ENCODE measurements around the gene THBS1.

The THBS1 gene

DNA sequence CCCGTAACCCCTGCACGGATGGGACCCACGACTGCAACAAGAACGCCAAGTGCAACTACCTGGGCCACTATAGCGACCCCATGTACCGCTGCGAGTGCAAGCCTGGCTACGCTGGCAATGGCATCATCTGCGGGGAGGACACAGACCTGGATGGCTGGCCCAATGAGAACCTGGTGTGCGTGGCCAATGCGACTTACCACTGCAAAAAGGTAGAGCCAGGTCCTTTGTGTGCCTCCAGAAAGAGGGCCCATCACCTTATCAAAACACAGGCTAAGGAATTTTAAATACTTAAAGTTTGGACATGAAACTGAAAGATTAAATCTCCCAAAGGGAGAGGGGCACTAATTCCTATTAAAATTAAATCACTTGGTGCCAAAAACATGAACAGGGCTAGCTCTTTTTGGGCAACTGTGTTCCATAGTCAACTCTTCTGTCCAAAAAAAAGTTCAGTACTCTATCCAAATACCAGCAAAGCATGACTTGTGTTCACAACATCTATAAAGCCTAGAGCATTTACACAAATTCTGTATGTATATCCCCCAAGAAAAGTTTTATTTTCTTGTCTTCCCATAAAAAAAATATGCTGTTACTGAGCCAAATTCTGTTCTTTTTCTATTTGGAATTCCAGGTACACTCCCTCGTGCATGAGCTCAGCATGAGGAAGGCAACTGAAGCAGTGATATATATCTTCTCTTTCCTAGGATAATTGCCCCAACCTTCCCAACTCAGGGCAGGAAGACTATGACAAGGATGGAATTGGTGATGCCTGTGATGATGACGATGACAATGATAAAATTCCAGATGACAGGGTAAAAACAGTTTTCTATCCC is 9.2 kb downstream of the THBS1 start:
- DNase-seq: no peak

DNA sequence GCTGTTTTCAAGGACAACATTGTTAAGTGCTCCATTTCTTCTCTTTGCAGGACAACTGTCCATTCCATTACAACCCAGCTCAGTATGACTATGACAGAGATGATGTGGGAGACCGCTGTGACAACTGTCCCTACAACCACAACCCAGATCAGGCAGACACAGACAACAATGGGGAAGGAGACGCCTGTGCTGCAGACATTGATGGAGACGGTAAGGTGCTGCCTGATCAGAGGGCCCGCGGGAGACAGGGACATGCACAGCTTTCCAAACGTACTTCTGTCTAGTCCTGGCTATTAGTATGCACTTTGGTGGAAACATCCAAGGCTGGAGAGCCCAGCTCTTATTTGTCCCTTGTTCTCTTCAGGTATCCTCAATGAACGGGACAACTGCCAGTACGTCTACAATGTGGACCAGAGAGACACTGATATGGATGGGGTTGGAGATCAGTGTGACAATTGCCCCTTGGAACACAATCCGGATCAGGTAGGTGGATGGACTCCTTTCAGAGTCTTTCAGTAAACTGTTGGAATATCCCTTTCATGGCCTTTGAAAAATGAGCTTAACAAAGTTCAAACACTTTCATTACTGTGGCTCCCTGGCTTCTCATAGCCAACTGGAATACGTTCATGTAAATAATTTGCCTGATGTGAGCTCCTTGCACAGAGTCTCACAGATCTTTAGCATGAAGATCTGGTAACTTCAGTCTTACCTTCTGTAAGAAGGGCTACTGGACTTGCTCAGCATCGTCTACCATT is 10.4 kb downstream of the THBS1 start:
- DNase-seq: no peak

GRCh38 chr15:39591896-39592315 is 11.0 kb downstream of the THBS1 start:
- no peak for DNase-seq

- DNase-seq: no peak
Measured at GRCh38 chr15:39592500-39592899, 11.6 kb downstream of the THBS1 start.

DNA sequence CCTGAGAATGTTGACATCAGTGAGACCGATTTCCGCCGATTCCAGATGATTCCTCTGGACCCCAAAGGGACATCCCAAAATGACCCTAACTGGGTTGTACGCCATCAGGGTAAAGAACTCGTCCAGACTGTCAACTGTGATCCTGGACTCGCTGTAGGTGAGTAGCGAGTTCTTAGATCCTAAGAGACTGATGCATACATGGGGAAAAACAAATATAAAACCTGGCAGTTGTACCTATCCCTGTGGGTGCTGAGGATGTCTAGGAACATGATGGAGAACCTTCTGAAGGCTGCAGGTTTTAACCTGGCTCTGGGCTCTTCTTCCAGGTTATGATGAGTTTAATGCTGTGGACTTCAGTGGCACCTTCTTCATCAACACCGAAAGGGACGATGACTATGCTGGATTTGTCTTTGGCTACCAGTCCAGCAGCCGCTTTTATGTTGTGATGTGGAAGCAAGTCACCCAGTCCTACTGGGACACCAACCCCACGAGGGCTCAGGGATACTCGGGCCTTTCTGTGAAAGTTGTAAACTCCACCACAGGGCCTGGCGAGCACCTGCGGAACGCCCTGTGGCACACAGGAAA is 12.3 kb downstream of the THBS1 start:
- DNase-seq: no peak

DNA sequence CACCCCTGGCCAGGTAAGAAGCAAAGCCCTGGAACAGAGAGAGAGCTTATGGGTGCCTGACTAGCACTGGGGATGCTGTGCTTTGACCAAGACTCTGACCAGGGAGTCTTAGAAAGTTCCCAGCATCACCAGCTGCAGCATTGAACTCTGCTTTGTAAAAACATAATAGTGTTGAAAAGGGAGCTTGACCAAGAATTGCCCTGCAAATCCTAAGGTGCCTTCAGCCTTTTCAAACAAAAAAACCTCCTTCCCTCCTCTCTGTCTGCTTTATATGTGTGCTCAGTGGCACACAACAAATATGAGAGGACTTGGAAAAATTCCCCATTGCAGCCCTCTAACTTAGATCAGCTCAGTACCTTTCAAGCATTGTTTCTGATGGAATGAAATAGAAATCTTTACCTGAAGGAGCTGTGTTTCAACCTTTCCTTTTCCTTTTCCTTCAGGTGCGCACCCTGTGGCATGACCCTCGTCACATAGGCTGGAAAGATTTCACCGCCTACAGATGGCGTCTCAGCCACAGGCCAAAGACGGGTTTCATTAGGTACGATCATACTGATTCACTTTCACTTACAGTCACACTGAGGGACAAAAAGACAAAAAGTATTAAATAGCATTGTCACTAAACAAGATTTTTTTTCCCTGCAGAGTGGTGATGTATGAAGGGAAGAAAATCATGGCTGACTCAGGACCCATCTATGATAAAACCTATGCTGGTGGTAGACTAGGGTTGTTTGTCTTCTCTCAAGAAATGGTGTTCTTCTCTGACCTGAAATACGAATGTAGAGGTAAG is 13.0 kb downstream of the THBS1 start:
- DNase-seq: no peak

GRCh38 chr15:39594446-39595337 is 13.8 kb downstream of the THBS1 start:
- DNase-seq: no peak

- DNase-seq: no peak
Measured at GRCh38 chr15:39595338-39596221, 14.7 kb downstream of the THBS1 start.

- no peak for DNase-seq
Measured at GRCh38 chr15:39596358-39597051, 15.6 kb downstream of the THBS1 start.

GRCh38 chr15:39597336-39597735 is 16.5 kb downstream of the THBS1 start:
- DNase-seq: no peak

- DNase-seq: no peak
Measured at GRCh38 chr15:39597751-39598185, 16.9 kb downstream of the THBS1 start.

- DNase-seq: no peak
Measured at GRCh38 chr15:39598186-39598850, 17.4 kb downstream of the THBS1 start.

- DNase-seq: no peak
Measured at GRCh38 chr15:39598958-39599845, 18.3 kb downstream of the THBS1 start.

- DNase-seq: no peak
Measured at GRCh38 chr15:39599871-39600270, 19.0 kb downstream of the THBS1 start.

DNA sequence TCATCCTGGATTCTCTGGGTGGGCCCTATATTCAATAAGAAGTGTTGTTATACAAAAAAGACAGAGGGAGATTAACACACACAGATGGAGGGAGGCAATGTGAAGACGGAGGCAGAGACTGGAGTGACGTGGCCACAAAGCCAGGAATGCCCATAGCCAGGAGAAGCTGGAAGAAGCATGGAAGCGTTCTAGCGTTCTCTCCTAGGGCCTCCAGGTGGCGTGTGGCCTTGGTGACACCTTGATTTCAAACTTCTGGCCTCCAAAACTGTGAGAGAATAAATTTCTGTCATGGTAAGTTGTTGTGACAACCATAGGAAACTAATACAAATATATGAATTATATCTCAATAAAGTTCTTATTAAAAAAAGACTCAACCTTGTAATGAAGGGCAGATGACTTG is 21.3 kb downstream of the THBS1 start:
- no peak for DNase-seq

GRCh38 chr15:39605146-39605545 is 24.3 kb downstream of the THBS1 start:
- no peak for DNase-seq

DNA sequence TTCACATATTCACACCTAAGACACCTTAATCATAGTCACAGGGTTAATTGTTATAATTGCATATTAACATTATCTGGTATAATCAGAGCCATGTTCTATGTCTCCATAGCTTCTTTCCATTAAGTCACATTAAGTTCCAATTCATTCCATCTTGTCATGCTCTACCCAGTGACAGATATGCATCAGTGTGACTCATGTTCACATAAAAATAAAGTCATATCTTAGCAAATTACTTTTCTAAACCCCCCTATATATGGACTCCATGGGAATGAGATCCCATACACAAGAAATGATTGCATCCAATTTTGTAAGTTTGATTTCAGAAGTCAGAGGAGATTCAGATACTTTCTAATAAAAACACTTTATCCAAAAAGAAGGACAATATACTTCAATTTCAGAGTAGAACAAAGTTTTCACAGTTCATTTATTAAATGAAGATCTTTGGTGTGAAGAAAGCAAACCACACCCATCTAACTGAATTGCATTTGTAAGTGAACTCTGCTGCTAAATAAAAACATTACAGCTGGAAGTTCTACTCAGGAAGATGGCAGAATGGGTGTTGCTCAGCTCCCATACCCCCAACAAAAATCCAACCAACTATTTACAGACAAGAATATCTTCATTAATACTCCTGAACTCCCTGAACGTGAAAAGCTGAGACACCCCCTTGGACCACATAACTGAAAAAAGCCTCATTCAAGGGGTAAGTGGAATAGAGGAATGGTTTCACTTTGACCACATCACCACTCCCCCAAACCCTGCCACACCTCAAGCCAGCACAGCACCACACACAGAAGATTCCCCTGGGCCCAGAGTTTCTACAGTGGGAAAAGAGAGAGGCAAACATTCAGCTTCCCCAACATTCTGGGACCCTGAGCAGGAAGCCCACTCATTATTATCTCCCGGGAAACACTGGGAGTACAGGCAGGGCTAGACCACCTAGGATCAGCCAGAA is 27.6 kb downstream of the THBS1 start:
- DNase-seq: no peak
